Heart left ventricle (tissue), 13 donors: Measurements from ENCODE around the gene NHLH1.
"Not testable (repeated sequence)": the region's sequence is repeated elsewhere in the genome, so short reads cannot be mapped to it uniquely, and the experiment has no call there.

Experiments used
- POLR2A ChIP-seq, 2 donors: fragments of 450-650 bp; IDR thresholded peaks; one replicate each; pipeline ENCODE4 v1.6.1; 2017; ENCODE audit warnings: antibody characterized with exemption in 2 of 2, mild to moderate bottlenecking in 2 of 2, moderate library complexity in 2 of 2
- TF ChIP-seq, protein P1 (sequence below), 12 donors: fragments of 200-600 bp; sonication (generic) in 4 of 12; IDR thresholded peaks; one replicate each; pipeline versions ENCODE4 v1.5.0 to v1.8.0; 2018 to 2022; ENCODE audit warnings: antibody characterized with exemption in 12 of 12, mild to moderate bottlenecking in 5 of 12
- donor health status: ischemic (EF 13 %, LVEDD 7.1; RV severe dilation, severe dysfunction).
- donor health status: DM: no; HTN: yes; CAD: no.
- donor health status: DM: no; HTN: no; CAD: no.
- donor health status: ischemic (EF 25% LVEDD 6.9; RV normal size, moderate dysfunction).
- donor health status: ischemic (EF 25% LVEDD 5.7; RV mildly dilated, moderate dysfunction).
- donor health status: ischemic (EF 35%, LVEDD 5.7; RV mildly dilated, moderate dysfunction).
- donor health status: nonischemic (EF 11% LVEDD 7.7; RV severe dilation, severe dysfunction).
- donor health status: DM: yes; HTN: yes; CAD: no.
- donor health status: PGD.
- donor health status: ischemic (EF 29% LVEDD 5.4; RV normal size, mild dysfunction).
- donor health status: nonischemic (EF 23%, LVEDD 6.1; RV moderate dilation, normal function).

DNA sequence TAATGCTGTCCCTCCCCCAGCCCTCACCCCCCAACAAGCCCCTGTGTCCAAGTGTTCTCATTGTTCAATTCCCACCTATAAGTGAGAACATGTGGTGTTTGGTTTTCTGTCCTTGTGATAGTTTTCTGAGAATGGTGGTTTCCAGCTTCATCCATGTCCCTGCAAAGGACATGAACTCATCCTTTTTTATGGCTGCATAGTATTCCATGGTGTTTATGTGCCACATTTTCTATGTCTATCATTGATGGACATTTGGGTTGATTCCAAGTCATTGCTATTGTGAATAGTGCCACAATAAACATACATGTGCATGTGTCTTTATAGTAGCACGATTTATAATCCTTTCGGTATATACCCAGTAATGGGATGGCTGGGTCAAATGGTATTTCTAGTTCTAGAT lies 17.9 kb downstream of the NHLH1 start:
- TF ChIP-seq, protein P1, sequence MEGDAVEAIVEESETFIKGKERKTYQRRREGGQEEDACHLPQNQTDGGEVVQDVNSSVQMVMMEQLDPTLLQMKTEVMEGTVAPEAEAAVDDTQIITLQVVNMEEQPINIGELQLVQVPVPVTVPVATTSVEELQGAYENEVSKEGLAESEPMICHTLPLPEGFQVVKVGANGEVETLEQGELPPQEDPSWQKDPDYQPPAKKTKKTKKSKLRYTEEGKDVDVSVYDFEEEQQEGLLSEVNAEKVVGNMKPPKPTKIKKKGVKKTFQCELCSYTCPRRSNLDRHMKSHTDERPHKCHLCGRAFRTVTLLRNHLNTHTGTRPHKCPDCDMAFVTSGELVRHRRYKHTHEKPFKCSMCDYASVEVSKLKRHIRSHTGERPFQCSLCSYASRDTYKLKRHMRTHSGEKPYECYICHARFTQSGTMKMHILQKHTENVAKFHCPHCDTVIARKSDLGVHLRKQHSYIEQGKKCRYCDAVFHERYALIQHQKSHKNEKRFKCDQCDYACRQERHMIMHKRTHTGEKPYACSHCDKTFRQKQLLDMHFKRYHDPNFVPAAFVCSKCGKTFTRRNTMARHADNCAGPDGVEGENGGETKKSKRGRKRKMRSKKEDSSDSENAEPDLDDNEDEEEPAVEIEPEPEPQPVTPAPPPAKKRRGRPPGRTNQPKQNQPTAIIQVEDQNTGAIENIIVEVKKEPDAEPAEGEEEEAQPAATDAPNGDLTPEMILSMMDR (IDR thresholded peaks at IDR 0.05) = not testable (repeated sequence)
- not testable (repeated sequence) for TF ChIP-seq POLR2A (IDR thresholded peaks at IDR 0.05)
